Neuron (in vitro differentiated cells): ENCODE data around the gene PIK3CD.
A peak's percentile ranks its signal among the peaks of the same experiment; 100 is the strongest.

Source experiments
- H2AFZ ChIP-seq: one replicate; pipeline ENCODE4 v1.6.1; 2013; ENCODE audit warnings: low read depth, mild to moderate bottlenecking, inconsistent platforms, low read length, moderate library complexity
- H3K27me3 ChIP-seq: one replicate; pipeline ENCODE4 v1.6.1; 2013; ENCODE audit warnings: low read length; ENCODE audit not compliant: insufficient read depth
- H3K36me3 ChIP-seq: one replicate; pipeline ENCODE4 v1.6.1; 2013; ENCODE audit warnings: low read length; ENCODE audit not compliant: insufficient read depth
- H3K4me1 ChIP-seq: one replicate; pipeline ENCODE4 v1.6.1; 2013; ENCODE audit warnings: low read length; ENCODE audit not compliant: insufficient read depth
- H3K4me3 ChIP-seq: 2 replicates; pipeline ENCODE4 v1.5.1; 2013; ENCODE audit warnings: mild to moderate bottlenecking, low read length, moderate library complexity
- H3K9me3 ChIP-seq: one replicate; pipeline ENCODE4 v1.6.1; 2013; ENCODE audit warnings: low read length

The PIK3CD gene

DNA sequence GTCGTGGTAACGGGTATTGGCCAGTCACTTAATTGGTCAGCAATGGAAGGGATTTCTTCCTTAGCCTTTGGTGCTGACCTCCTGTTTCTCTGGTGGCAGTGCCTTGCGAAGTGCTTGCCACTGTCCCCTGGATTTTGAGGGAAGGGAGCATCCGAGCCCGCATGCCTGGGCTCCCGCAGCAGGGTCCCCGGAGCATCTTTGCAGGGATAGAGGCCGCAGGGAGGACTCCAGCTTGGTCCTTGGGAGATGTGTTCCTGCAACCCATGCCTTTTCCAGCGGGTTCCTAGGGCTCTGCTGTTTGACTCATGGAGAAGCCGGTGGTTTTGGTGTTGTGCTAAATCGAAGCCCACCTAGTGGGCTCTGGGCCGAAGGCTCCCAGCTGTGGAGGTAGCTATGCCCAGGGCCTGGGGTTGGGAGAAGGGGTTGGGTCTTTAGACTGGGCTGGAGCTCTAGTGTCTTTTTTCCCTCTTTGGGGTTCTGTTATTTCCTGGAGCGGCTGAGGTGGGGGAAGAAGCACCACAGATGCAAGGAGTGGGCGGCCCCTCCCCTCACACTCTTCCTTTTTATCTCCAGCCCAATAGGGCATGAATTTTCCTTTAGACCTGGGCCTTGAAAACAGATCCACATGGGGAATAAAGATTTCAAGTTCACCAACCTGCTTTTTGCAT is 39.0 kb downstream of the PIK3CD start:
- H3K27me3 ChIP-seq = peaks cover 29% of the 10 kb centered on the region
- H3K4me3 ChIP-seq = peak overlapping the region; percentile 51

GRCh38 chr1:9691108-9691445 is 39.5 kb downstream of the PIK3CD start:
- Histone ChIP-seq H3K4me1 (peaks cover 18% of the 10 kb centered on the region), H3K9me3 (no peaks in the 10 kb centered on the region), H3K27me3 (peaks cover 26% of the 10 kb centered on the region)

More for the DNA sequence above, 39.0 kb downstream of the PIK3CD start:
- Histone ChIP-seq H3K4me1 (peaks cover 18% of the 10 kb centered on the region), H3K9me3 (no peaks in the 10 kb centered on the region), H3K36me3 (no peaks in the 10 kb centered on the region), H2AFZ (no peak overlapping the region)

GRCh38 chr1:9691691-9692090 is 40.2 kb downstream of the PIK3CD start:
- Histone ChIP-seq H3K27me3 (peaks cover 26% of the 10 kb centered on the region), H3K4me1 (peaks cover 18% of the 10 kb centered on the region), H3K36me3 (no peaks in the 10 kb centered on the region), H3K9me3 (no peaks in the 10 kb centered on the region), H3K4me3 (no peak overlapping the region), H2AFZ (no peak overlapping the region)

More at GRCh38 chr1:9691108-9691445, 39.5 kb downstream of the PIK3CD start:
- Histone ChIP-seq H2AFZ (no peak overlapping the region), H3K4me3 (no peak overlapping the region), H3K36me3 (no peaks in the 10 kb centered on the region)

DNA sequence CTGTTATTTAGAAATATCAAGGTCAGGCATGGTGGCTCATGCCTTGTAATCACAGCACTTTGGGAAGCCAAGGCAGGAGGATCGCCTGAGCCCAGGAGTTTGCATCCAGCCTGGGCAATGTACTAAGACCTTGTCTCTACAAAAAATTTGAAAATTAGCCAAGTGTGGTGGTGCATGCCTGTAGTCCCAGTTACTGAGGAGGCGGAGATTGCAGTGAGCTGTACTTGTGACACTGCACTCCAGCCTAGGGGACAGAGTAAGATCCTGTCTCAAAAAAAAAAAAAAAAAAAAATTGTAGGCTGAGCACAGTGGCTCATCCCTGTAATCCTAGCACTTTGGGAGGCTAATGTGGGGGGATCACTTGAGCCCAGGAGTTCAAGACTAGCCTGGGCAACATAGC is 45.3 kb downstream of the PIK3CD start:
- H3K4me1 ChIP-seq = no peaks in the 10 kb centered on the region
- no peaks in the 10 kb centered on the region for H3K36me3 ChIP-seq
- H3K27me3 ChIP-seq = no peaks in the 10 kb centered on the region
- H3K4me3 ChIP-seq = no peak overlapping the region
- no peaks in the 10 kb centered on the region for H3K9me3 ChIP-seq
- H2AFZ ChIP-seq = no peak overlapping the region

DNA sequence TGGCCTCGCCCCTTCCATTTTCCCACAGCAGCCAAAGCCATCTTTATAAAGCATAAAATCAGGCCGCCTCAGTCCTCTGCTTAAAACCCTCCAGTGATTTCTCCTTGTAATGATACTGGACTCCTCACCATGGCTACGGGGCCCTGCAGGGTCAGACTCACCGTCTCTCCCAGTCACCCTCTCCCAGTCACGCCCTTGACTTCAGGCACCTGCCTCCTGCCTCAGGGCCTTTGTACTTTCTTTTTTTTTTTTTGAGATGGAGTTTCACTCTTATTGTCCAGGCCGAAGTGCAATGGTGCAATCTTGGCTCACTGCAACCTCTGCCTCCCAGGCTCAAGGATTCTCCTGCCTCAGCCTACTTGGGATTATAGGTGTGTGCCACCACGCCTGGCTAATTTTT is 47.8 kb downstream of the PIK3CD start:
- no peaks in the 10 kb centered on the region for H3K9me3 ChIP-seq
- H3K4me1 ChIP-seq = no peaks in the 10 kb centered on the region
- H3K36me3 ChIP-seq = no peaks in the 10 kb centered on the region
- no peak overlapping the region for H2AFZ ChIP-seq
- H3K27me3 ChIP-seq = no peaks in the 10 kb centered on the region
- H3K4me3 ChIP-seq = no peak overlapping the region

- H2AFZ ChIP-seq = no peak overlapping the region
- no peak overlapping the region for H3K4me3 ChIP-seq
- H3K36me3 ChIP-seq = no peaks in the 10 kb centered on the region
- H3K4me1 ChIP-seq = no peaks in the 10 kb centered on the region
- no peaks in the 10 kb centered on the region for H3K27me3 ChIP-seq
- no peaks in the 10 kb centered on the region for H3K9me3 ChIP-seq
These were observed 48.8 kb downstream of the PIK3CD start for GRCh38 chr1:9700340-9700739.

DNA sequence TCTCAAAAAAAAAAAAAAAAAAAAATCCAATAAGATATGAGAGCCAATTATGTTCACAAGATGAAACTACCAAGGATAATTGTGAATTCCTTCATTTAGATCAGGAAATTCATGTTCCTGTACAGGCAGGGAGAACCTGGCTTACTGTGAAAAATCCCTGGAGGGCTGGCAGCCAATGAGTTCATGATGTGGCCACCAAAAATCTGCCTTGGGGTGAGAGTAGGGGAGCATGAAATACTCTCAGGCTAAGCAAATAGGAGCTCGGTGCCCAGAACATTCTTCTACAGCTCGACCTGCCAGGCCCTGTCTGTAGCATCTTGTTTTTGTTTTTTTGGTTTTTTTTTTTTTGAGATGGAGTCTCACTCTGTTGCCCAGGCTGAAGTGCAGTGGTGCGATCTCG is 50.1 kb downstream of the PIK3CD start:
- H3K27me3 ChIP-seq = no peaks in the 10 kb centered on the region
- no peaks in the 10 kb centered on the region for H3K36me3 ChIP-seq
- no peak overlapping the region for H3K4me3 ChIP-seq
- no peak overlapping the region for H2AFZ ChIP-seq
- H3K4me1 ChIP-seq = no peaks in the 10 kb centered on the region
- H3K9me3 ChIP-seq = no peaks in the 10 kb centered on the region

- H3K4me3 ChIP-seq = no peak overlapping the region
These were observed 51.6 kb downstream of the PIK3CD start for GRCh38 chr1:9703165-9703509.

DNA sequence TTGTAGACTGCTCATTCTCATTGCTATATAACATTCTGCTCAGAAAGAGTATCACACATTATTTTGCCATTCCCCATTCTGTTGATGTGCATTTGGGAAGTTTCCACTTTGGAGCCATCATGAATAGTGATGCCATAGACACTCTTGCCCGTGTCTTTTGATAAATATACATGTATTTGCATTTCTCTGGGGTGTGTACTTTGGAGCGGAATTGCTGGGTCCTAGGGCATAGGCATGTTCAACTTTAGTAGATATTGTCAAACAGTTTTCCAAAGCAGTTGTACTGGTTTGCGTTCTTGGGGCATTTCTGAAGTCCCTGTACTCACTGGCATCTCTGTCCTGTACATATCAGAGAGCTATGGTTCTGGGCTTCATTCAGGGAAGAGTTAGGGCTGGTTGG is 52.1 kb downstream of the PIK3CD start:
- H3K9me3 ChIP-seq = no peaks in the 10 kb centered on the region
- H3K4me3 ChIP-seq = no peak overlapping the region
- H2AFZ ChIP-seq = no peak overlapping the region
- no peaks in the 10 kb centered on the region for H3K27me3 ChIP-seq
- H3K36me3 ChIP-seq = no peaks in the 10 kb centered on the region
- no peaks in the 10 kb centered on the region for H3K4me1 ChIP-seq

More at GRCh38 chr1:9703165-9703509, 51.6 kb downstream of the PIK3CD start:
- Histone ChIP-seq H3K27me3 (no peaks in the 10 kb centered on the region), H3K36me3 (no peaks in the 10 kb centered on the region), H3K9me3 (no peaks in the 10 kb centered on the region), H2AFZ (no peak overlapping the region), H3K4me1 (no peaks in the 10 kb centered on the region)

GRCh38 chr1:9705337-9706093 is 54.0 kb downstream of the PIK3CD start:
- no peak overlapping the region for H3K4me3 ChIP-seq
- no peaks in the 10 kb centered on the region for H3K4me1 ChIP-seq
- H3K27me3 ChIP-seq = no peaks in the 10 kb centered on the region
- no peaks in the 10 kb centered on the region for H3K36me3 ChIP-seq
- H2AFZ ChIP-seq = no peak overlapping the region
- H3K9me3 ChIP-seq = no peaks in the 10 kb centered on the region

- H3K4me3 ChIP-seq = no peak overlapping the region
- H3K9me3 ChIP-seq = no peaks in the 10 kb centered on the region
- H3K36me3 ChIP-seq = no peaks in the 10 kb centered on the region
- no peak overlapping the region for H2AFZ ChIP-seq
- no peaks in the 10 kb centered on the region for H3K27me3 ChIP-seq
- no peaks in the 10 kb centered on the region for H3K4me1 ChIP-seq
These were observed 54.6 kb downstream of the PIK3CD start for GRCh38 chr1:9706178-9706577.

- H3K36me3 ChIP-seq = no peaks in the 10 kb centered on the region
- H3K27me3 ChIP-seq = no peaks in the 10 kb centered on the region
- H3K4me3 ChIP-seq = no peak overlapping the region
- H3K9me3 ChIP-seq = no peaks in the 10 kb centered on the region
- no peaks in the 10 kb centered on the region for H3K4me1 ChIP-seq
- no peak overlapping the region for H2AFZ ChIP-seq
These were observed 58.5 kb downstream of the PIK3CD start for GRCh38 chr1:9710037-9710436.

DNA sequence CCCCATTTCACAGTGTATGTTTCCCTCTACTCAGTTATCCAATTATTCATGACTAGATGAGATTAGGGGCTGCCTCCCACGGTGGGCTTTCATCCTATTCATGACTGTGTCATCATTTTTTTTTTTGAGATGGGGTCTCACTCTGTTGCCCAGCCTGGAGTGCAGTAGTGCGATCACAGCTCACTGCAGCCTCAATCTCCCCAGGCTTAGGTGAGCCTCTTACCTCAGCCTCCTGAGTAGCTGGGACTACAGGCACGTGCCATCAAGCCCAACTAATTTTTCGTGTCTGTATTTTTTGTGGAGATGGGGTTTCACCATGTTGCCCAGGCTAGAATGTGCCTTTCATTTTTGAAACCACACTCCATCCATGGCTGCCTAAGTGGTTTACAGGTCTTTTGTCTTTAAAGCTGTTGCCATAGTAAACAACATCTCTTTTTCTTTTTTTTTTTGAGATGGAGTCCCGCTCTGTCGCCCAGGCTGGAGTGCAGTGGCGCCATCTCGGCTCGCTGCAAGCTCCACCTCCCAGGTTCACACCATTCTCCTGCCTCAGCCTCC is 60.0 kb downstream of the PIK3CD start:
- H3K4me1 ChIP-seq = no peaks in the 10 kb centered on the region
- no peaks in the 10 kb centered on the region for H3K36me3 ChIP-seq
- no peak overlapping the region for H3K4me3 ChIP-seq
- no peaks in the 10 kb centered on the region for H3K9me3 ChIP-seq
- H2AFZ ChIP-seq = no peak overlapping the region
- H3K27me3 ChIP-seq = no peaks in the 10 kb centered on the region
